NCI-H69 (cell line): ENCODE results near the gene BUD13.
"Not testable (repeated sequence)": the region's sequence is repeated elsewhere in the genome, so short reads cannot be mapped to it uniquely, and the experiment has no call there.

Source experiments
- DNase-seq: peaks from one replicate; lab custom pipeline; 2025; lab: John Stamatoyannopoulos, UW

BUD13 gene

GRCh38 chr11:116756044-116756443 lies 16.7 kb downstream of the BUD13 start:
- DNase-seq, result not testable (repeated sequence)

- no peak for DNase-seq
These were observed 22.6 kb downstream of the BUD13 start for GRCh38 chr11:116750070-116750718.

DNA sequence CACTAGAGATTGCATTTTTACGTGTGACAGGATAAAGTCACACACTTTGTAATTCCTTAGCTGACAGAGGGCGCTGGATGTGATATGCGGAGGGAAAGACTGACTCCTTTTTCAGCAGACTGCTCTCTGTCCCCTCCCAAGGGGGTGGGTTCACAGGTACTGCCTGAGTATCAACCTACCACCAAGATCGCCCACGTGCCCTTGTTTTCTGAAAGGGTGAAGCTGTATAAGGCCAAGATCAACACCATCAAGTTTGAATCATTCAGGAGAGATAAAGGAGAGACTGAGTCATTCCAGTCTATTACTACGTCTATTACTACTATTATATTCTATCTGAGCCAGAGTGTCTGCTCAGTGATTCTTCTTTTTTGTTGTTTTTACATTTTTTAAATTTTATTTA lies 30.7 kb downstream of the BUD13 start:
- DNase-seq, result no peak

GRCh38 chr11:116740741-116741140 lies 32.0 kb downstream of the BUD13 start:
- DNase-seq, result peak; percentile 81

DNA sequence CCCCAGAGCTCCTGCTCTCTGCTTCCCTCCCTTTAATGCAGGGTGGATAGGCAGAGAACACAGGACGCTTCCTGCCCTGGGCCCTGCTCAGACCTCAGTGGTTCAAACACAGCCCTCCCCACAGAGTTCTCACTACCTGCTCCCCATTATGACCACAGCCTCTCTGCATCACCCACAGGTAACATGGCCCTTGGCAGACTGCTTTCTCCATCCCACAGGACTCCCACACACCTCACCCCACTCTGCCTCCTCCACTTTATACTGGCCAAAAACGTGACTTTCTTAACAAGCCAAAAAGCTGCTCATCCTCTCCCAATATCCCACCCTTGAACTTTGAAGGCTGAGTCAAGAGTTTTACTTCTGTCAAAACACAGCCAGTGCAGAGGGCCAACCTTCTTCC lies 33.8 kb downstream of the BUD13 start:
- DNase-seq, result no peak

DNA sequence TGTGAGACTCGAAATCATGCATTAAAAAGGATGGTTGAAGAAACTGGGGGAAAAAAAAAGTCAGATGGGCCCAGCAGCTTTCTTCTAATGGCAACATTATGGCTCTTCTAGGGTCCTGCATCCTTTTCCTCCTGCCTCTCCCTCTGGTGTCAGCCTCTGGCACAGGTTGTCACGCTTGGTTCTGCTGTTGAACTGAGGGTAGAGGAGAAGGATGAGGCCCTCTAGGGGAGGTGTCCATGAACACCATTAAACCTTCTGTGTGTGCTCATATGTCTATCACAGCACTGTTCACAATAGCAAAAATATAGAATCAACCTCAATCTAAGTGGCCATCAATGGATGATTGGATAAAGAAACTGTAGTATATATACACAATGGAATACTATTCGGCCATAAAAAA lies 36.0 kb downstream of the BUD13 start:
- DNase-seq, result peak; percentile 62

DNA sequence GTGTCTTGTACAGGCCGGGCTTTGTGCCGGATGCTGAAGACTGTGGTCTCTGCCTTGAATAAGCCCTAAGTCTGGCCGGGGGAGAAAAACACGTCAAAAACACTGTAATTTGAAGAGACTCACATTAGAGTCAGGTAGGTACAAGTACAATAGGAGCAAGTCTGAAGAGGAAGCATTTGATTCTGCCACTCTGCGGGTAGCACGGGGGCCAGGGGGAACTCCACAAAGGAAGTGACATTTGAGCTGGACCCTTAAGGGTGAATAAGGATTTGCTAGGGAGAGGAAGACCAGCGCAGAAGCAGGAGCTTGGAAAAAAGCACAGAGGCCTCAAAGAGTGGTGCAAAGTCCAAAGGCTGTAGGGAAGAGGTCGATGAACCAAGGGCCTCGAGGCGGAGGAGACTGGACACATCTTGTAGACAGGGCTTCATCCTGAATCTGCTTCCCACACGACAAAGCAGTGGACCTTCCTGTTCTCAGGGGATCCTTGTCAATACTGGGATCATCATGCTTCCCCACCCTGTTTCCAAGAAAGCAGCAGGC lies 38.7 kb downstream of the BUD13 start:
- no peak for DNase-seq

GRCh38 chr11:116733043-116733755 lies 39.6 kb downstream of the BUD13 start:
- no peak for DNase-seq

- peak; percentile 83 for DNase-seq
These were observed 40.3 kb downstream of the BUD13 start for GRCh38 chr11:116732271-116733042.

DNA sequence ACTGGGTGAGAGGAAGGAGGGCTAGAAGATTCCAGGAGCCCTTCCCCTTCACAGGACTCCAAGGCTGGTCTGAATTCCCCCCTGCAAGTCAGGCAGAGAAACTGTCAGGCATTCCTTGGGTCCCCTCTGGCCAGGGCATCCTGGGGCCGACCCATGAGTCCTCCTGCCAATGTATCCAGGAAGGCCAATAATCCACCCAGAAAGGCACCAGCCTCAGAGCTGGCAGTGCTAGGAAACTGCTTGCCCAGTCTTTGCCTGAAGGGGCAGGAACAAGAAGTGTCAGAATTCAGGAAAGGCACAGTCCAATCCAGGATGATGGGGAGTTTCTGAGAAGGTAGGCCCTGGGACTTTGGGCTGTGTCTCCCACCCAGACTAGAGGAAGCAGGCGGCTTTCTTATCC lies 41.0 kb downstream of the BUD13 start:
- DNase-seq, result no peak

GRCh38 chr11:116731097-116731761 lies 41.6 kb downstream of the BUD13 start:
- peak; percentile 76 for DNase-seq

DNA sequence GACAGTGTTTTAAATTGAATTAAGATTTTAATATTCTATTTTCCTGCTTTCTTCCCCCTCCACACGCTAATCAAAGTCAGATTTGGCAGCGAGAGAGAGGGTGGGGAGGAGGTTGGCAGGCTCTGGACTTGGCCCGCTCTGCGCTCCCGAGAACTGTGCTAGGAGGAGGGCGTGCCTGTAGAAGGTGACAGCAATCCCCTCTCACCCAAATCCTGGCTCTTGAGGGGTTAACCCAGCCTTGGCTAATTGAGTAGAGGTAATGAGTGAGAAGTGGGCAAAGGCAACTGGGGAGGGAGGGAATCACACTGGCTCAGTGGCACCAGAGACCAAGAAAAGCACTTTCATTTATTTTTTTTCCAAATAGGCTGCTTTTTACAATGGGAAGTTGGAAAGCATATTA lies 42.2 kb downstream of the BUD13 start:
- DNase-seq, result no peak

- DNase-seq, result no peak
These were observed 42.6 kb downstream of the BUD13 start for GRCh38 chr11:116730241-116730561.

DNA sequence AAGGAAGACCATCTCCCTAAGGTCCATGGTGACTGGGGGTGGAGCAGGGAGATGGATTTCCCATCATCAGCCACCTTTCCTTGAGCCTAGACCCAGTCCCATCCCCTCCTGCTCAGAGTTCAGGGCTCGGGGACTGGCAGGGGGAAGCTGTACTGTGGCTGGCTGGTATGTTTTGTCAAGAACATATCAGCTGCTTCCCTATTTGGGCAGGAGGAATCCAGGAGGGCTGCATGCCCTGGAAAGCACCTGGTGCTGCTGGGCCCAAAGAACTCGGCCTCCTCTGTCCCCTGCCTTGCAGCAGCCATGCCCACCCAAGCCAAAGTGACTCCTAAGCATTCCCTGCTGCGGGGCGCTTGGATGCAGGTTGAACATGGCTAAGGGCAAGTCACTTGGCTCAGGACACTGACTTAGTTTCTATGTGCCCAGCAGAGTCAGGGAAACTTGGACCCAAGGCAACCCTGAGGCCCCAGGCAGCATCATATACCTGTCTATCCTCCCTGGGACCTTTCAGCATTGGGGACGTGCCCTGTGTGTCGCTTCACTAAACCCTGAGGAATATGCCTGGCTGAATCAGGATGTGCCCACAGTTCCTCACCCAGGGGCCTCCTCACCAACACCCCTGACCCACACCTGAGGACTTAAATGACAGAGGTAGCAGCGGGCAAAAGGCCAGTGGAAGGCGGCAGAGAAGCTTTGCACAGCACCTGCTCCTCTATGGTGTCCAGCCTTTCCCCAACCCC lies 43.1 kb downstream of the BUD13 start:
- no peak for DNase-seq

GRCh38 chr11:116727990-116728389 lies 44.8 kb downstream of the BUD13 start:
- no peak for DNase-seq

- no peak for DNase-seq
These were observed 47.2 kb downstream of the BUD13 start for GRCh38 chr11:116725434-116726221.

DNA sequence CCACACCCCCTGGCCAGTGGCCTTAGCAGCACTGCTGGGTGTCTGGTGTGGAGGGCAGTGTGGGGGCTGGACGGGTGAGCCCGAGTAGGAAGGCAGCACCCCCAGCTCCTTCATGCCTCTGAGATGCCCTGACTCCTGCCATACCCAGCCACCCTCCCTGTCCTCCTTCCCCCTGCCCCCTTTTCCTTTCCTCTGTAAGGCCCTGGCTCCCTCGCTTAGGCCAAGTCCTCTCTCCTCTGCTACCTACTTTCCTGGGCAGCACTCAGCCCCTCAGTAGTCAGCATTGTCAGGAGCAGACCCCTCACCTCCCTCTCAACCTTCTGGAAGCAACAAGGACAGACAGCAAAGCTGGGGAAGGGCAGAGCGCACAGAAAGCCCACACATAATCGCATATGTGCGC lies 48.0 kb downstream of the BUD13 start:
- no peak for DNase-seq

DNA sequence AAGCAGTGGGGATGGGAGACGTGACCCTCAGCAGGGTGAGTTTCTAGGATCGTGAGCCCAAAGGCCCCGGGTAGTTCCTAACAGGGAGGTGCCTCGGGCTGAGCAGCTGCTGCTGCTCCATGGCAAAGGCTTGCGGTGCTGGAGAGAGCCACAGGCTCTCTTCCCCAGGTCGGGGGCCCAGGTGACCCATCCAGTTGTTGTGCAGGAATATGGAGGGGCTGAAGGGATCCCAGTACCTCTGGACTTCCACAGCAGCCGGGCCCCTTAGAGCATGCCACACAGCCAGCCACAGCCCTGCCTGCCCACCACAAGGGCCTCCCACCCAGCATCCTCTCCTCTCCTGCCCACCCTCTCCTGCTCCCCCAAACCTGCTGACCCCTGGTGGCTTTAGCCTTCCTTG lies 49.3 kb downstream of the BUD13 start:
- no peak for DNase-seq

DNA sequence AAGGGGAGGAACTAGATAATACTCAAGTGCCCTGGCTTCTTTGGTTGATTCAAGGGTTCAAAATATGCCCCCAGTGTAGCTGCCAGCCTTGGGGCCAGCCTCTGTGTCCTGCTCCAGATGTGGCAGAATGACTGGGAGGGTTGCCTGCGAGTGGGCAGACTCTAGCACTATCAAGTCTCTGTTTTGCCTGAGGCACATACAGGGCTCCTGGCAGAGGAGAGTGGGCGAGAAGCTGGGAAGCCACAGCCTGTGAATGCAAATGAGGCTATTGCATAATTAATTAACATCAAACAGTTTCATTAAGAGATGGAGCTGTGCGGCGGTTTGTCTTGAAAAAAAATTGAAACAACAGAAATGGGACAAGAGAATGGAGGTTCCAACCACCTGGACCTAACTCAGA lies 50.8 kb downstream of the BUD13 start:
- peak; percentile 58 for DNase-seq

GRCh38 chr11:116720895-116721294 lies 51.9 kb downstream of the BUD13 start:
- DNase-seq, result peak; percentile 64

- peak; percentile 72 for DNase-seq
These were observed 53.8 kb downstream of the BUD13 start for GRCh38 chr11:116718955-116719501.
